Tibial nerve (tissue), 3 donors: ENCODE measurements around the gene KRT3.

Experiments used
- CTCF ChIP-seq, 5 experiments: fragments of 200-600 bp in 3 of 5; fragments of 450-650 bp in 2 of 5; sonication (generic) in 3 of 5; IDR thresholded peaks; one replicate each; pipeline ENCODE4 v1.5.1; 2016 to 2019; ENCODE audit warnings: antibody characterized with exemption in 5 of 5, mild to moderate bottlenecking in 3 of 5, moderate library complexity in 2 of 5
- POLR2A ChIP-seq, 2 donors: fragments of 450-650 bp; IDR thresholded peaks; one replicate each; pipeline ENCODE4 v1.6.1; 2017; ENCODE audit warnings: antibody characterized with exemption in 2 of 2, mild to moderate bottlenecking in 2 of 2, moderate library complexity in 2 of 2

DNA sequence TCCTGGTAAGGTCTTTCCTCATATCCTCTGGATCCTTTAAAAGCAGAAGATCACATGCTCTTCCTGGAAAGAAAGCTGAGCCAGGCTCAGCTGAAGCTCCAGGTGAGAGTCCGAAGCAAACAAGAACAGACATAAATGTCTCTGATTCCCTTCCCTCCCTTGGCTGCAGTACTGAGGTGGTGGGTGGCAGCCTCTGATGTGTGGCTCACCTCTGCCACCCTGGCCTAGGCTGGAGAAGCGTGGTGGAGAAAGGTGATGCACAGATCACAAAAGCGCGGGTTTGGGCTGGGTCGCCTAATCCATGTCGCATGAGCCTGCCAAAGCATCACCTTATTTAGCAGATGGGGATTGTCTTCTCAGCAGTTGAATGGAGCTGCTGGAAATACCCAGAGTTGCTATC, 16.0 kb downstream of the KRT3 start:
- TF ChIP-seq POLR2A (IDR thresholded peaks at IDR 0.05) = no peak
- no peak for TF ChIP-seq CTCF (IDR thresholded peaks at IDR 0.05)
